Right lung (tissue), 5 donors: Measurements from ENCODE around the gene C1orf159. TPM values are rescaled to one million over a fixed set of nuclear protein-coding genes. Genes with fewer than 3 reads are reported as not detected.
"Not testable (repeated sequence)": the region's sequence is repeated elsewhere in the genome, so short reads cannot be mapped to it uniquely, and the experiment has no call there.

Experiments
- DNase-seq, 2 donors: peaks; one replicate each; pipeline ENCODE4 v3.0.0-alpha.2; 2013
- polyA plus RNA-seq, 5 donors: library from polyadenylated mRNA; unstranded; fragments of 120-200 nt; gene quantifications; one replicate each; pipeline versions ENCODE4 v1.2.1 to v1.2.3, GENCODE V29; 2013; ENCODE audit warnings: inconsistent platforms in 1 of 5, low replicate concordance in 1 of 5; ENCODE audit not compliant: insufficient read length in 5 of 5, insufficient read depth in 1 of 5

C1orf159 gene
- polyA plus RNA-seq, 5 donors, result 6.8 to 17.5 (median 10.0) TPM

DNA sequence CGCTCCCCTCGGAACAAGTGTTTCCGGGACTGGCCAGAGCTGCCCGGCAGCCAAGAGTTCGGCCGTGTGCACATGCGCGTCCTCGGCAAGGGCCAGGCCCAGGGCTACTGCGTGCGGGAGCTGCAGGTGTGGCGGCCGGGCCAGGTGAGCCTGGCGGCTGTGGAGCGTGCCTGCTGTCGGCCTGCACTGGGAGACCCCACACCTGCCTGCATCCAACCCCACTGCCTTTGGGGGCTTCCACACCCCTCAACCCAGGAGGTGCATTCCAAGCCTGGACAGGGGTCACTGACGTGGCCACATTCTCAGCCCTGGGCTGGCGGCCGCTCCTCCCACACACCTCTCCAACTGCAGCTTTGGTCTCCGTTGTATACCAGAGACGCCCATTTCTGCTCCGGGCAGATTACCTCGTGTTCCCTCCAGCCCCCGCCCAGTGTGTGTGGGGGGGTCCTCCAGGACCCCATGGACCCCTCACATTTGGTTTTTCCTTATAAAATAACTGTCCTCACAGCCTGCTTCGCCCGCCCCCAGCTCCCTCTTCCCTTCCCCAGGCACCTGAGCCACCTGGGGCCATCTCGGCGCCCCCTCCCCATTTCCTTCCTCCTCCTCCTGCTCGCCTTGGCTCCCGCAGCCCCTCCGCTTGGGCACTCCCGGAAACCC is 47.9 kb downstream of the C1orf159 start:
- DNase-seq, result no peak

DNA sequence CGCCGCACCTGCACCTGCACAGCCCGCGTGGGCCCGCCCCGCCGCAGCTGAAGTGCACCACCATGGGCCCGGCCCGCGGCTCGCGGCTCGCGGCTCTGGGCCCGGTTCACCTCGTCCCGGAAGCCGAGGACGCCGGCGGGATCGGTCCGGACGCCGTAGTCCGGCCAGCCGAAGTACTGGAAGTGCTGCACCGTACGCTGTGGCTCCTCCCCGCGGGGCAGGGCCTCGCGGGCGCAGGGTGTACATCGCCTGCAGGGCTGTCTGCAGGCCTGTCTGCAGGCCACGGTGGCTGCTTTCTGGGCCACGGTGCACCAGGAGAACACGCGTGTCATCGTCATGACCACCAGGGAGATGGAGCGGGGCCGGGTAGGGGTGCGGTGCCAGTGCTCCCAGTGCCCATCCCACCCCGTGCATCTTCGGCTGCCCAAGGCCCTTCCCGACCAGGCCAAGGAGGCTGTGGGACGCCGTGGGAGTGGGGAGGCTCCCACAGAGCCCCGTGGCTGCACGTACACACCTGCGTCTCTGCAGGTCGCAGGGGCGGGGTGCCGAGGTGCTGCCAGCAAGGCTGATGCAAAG is 48.5 kb downstream of the C1orf159 start:
- no peak for DNase-seq

DNA sequence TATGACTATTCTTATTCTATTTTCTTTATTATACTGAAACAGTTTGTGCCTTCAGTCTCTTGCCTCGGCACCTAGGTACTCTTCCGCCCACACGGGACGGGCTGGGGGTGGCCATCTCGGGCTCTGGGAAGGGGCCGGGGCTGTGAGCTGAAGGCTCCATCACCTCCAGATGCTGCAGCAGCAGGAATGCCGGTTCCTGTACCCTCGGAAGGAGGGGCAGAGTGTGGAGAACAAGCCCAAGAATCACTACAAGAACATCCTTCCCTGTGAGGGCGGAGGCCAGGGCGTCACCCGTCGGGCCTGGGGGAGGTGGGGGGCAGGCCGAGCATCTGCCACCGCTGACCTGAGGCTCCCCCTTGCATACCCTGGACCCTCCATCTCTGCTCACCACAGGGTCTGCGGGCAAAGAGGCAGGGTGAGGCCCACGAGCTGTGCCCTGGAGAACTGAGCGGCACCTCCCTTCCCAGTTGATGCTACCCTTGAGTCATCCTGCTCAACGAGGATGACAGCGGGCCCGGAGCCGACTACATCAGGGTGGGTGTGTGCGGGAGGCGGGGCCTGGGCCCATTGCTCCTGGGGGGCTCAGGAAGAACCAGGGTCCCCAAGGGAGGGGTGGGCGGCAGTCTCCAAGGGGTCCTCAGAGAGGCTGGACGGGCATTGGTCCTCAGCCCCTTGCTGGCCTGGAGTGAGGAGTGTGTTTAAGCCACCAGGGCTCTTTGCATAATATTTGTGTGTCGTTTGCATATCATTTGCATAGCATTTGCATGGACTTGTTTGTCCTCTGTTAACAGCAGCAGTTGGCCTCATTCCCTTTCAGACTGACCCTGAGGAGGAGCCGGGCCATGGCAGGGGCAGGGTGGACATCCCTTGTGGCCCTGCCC is 49.2 kb downstream of the C1orf159 start:
- no peak for DNase-seq

DNA sequence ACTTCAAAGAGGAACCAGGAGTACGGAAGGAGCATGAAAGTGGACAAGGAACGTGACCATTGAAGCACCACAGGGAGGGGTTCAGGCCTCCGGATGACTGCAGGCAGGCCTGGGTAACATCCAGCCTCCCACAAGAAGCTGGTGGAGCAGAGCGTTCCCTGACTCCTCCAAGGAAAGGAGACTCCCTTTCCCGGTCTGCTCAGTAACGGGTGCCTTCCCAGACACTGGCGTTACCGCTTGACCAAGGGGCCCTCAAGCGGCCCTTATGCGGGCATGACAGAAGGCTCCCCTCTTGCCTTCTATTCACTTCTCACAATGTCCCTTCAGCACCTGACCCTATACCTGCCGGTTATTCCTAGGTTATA is 50.0 kb downstream of the C1orf159 start:
- DNase-seq, result not testable (repeated sequence)

DNA sequence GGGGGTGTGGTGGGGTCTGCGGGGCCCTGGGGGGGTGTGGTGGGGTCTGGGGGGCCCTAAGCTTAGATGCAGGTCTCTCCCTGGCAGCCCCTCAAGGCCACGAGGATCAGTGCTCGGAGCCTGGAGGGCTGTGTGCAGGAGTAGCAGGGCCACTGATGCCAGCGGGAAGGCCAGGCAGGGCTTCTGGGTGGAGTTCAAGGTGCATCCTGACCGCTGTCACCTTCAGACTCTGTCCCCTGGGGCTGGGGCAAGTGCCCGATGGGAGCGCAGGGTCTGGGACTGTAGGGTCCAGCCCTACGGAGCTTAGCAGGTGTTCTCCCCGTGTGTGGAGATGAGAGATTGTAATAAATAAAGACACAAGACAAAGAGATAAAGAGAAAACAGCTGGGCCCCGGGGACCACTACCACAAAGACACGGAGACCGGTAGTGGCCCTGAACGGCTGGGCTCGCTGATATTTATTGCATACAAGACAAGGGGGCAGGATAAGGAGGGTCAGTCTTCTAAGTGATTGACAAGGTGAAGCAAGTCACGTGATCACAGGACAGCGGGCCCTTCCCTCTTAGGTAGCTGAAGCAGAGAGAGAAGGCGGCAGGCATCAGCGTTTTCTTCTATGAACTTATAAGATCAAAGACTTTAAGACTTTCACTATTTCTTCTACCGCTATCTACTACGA is 50.5 kb downstream of the C1orf159 start:
- DNase-seq, result no peak

DNA sequence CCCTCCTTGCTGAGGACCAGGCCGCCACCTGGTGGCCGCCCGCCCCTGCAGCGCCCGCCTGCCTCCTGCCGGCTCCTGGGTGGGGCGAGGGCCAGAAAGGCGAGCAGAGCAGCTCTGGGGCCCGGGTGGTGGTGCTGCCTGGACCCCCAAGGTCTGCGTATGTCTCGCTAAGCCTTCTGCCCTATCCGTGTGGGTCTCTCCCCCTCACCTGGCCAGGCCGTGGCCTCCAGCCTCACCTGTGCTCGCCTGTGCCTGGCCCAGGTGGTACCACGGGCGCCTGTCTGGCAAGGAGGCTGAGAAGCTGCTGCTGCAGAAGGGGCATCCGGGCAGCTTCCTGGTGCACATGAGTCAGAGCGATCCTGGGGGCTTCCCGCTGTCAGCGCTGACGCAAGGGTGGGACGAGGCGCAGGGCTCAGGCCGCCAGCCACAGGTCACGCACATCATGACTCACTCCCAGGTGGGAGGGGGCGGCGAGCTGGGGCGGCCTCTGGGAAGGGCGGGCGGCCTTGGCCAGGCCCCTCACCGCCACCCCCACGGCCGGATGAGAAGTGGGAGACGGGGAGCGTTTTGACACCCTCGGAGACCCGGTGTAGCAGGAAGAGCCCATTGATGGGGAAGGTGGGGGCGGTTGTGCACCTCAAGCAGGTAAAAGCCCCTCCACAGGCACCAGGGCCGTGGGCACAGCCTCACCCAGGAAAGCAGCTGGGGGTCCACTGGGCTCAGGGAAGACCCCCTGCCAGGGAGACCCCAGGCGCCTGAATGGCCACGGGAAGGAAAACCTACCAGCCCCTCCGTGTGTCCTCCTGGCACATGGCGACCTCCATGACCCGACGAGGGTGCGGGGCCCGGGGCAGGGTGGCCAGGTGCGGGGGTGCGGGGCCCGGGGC is 51.7 kb downstream of the C1orf159 start:
- no peak for DNase-seq

DNA sequence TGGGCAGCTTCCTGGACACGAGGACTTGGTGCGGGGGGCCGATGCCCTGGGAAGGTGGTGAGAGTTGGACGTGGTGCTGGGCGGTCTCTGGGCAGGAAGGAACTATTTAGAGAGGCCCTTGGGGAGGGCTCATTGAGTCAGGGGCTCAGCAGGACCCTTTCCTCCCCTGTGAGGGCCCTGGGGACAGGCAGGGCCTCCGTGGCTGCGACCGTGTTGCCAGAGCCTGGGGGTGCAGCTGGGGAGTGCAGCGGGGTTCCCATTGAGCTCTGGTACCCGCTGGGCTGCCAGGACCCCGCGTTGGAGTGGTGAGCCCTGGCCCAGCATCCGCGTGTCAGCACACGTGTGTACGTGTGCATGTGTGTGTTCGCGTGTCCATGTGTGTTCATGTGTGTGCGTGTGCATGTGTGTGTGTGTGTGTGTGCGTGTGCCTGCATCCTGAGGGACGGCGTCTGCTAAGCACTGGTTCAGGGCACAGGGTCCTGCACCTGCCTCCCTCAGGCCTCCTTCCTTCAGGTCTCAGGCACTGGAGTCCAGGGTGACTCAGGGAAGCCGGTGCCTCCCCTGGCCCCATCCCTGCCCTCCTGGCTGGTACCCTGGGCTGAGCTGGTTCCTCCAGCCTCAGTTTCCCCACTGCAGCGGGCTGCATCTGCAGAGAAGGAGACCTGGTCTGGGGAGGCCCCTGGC is 52.5 kb downstream of the C1orf159 start:
- DNase-seq, result no peak

DNA sequence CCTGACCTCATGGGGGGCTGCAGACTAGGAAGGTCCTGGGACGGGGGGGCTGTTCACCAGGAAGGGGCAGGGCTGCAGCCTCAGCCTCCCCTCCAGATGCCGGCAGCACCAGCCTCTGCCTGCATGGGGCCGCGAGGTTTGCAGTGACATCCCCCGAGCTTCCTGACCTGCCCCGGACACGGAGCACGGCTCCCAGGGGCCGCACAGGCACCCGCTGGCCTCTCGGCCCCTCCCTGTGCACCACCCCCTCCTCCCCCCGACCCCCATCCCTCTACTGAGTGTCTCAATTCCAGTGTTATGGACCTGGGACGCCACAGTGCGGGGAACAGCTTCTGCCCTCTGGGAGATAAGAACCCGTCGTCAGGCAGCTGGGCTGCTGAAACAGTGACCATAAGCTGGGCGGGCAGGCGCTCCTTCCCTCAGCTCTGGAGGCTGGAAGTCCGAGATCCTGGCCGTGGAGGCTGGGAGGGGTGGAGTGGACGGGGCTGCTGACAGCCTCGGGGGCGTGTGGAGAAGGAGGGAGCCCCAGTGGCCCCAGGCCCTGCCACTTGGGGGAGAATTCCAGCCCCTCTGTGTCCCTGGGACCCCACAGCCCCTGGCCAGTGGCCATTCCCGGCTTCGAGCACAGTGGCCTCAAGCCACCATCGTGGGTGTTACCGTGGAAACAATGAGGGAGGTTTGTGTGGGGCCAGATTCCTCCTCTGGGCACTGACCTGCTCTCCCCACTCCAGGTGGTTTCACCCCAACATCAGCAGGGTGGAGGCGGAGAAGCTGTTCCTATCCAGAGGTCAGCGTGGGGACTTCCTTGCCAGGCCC is 53.3 kb downstream of the C1orf159 start:
- DNase-seq, result no peak

DNA sequence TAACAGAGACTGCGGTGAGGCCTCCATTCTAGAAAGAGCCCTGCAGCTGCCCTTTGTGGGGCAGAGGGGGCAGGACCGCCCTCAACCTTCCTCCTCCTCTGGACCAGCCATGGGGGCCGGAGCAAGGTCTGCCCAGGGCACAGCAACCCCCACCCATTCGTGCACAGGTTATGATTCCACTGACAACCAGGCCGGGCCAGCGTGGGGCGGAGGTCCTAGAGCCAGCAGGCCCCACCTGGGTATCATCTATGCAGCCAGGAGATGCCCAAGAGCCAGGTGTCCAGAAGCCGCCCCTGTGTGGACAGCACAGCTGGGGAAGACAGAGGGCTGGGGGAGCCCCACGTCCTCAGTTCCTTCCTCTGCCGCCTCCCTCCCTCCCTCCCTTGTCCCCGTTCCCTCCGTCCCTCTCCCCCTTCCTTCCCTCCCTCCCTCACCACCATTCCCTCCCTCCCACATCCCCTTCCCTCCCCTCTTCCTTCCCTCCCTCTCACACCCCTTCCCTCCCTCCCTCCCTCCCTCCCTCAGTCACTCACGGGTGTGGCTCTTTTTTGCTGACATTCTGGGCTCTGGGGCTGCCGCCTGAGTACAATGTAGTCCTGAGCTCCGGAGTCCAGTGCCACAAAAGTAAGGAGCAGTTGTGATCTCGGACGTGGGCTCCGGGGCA is 54.1 kb downstream of the C1orf159 start:
- DNase-seq, result no peak

DNA sequence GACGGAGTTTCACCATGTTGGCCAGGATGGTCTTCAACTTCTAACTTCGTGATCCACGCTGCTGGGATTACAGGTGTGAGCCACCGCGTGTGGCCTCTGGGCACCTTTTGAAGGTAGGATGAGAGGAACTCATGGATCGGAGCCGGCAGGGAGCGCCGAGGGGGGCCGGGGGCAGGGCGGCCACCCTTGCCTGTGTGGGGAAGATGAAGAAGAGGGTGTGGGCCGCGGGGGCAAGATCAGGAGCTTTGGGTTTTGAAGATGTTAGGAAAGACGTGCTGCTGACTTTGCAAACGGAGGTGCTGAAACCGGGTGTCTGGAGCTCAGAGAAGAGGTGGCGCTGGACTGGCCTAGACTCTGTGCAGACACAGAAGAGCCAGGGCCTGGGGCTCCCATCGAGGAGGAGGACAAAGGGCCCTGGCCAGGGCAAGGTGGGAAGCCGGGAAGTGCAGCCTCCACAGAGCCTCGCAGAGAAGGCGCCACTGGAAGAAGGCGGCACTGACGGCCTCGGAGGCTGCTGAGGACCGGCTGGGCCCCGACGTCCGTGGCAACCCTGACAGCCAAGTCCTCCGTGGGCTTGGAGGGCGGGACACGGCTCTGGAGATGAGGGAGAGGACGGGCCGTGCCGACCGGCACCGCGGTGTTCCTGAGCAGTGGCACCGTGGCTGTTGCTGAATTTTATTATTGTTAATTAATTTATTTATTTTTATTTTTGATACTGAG is 55.4 kb downstream of the C1orf159 start:
- DNase-seq, result no peak

DNA sequence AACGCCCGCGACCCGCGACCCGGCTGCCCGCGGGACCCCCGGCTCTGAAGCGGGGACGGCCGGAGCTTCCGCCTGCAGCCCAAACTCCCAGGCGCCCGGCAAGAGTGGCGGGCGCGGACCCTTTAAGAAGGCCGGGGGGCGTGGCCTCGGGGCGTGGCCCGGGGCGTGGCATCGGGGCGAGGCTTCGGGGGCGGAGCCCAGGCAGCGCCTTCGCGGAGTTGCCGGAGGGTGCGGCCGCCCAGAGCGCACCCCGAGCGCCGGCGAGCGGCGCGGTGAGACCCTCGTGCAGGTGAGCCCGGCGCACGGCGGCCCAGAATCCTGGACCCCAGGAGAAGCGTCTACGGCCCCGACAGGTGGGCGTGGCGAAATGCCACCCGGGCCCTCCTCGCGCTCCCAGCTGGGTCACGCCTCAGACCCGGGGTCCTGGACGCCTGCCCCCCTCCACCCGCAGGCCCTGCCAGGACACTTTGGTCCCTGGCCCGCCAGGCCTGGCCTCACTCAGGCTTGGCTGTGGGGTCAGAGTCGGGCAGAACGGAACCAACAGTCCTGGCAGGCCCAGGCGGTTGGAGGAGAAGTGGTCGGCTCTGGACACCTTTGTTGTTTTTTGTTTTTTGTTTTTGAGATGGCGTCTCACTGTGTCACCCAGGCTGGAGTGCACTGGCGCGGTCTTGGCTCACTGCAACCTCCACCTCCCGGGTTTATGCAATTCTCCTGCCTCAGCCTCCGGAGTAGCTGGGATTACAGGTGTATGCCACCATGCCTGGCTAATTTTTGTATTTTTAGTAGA is 56.2 kb downstream of the C1orf159 start:
- DNase-seq, result peak; percentile 62 to 65

DNA sequence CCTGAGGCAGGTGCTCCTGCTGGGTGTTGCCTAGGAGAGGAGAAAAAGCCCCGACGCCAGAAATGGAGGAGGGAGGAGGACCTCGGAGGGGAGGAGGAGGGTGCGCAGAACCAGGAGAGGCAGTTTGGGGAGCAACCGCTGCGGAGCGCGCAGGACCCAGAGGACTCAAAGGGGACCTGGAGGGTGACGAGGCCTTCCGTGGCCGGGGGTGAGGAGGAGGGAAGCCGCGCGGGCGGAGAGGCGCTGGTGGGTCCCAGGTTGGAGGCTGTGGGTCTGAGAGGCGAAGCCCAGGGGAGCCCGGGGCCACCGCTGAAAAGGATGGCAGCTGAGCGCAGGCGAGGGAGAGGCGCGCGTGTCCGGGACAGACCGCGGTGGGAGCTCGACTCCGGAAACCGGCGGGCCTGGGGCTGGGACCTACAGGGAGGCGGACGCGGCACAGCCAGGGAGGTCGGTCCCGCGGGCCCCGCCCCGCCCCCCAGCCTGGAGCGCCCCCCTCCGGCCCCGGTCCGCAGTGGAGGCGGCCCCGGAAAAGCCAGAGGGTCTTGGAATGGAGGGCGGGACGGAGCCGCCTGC is 56.9 kb downstream of the C1orf159 start:
- no peak for DNase-seq

DNA sequence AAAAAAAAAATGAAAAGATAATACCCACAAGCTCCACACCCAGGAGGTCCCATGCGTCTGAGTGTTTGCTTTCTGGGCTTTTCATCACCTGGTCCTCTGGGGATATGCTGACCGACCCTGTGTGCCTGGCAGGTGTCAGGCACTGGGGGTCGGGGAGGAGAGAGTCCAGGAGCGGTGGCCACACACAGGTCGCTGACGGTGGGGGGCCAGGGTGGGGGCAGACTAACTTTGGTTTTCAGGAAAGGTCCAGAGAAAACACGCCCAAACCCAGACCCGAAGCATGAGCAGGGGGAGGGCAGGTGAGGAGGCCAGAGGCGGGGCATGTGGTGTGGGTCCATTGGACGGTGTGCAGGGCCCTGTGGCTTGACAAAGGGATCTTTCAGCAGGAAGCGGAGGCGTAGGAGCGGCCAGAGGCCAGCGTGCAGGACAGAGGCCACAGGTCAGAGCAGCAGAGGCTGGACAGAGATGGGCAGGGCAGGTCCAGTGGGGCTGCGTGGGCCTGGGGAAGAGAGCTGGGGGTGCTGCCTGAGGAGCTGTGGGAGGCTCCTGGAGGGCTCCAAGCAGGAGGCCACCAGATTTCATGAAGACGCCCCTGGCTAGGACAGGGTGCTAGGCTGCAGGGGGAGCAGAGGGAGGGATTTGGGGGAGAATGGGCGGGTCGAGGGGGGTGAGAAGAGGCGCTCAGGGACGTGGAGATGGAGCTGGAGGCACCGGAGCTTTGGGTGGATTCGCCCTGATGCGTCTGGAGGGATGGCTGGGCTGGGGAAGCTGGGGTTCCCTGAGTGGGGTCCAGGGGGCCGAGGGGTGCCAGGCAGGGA is 57.6 kb downstream of the C1orf159 start:
- DNase-seq, result no peak

DNA sequence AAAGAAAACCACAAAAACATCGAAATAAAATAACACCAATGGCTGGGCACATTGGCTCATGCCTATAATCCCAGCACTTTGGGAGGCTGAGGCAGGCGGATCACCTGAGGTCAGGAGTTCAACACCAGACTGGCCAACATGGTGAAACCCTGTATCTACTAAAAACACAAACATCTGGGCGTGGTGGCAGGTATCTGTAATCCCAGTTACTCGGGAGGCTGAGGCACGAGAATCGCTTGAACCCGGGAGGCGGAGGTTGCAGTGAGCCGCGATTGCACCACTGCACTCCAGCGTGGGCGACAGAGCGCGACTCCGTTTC is 58.2 kb downstream of the C1orf159 start:
- not testable (repeated sequence) for DNase-seq

DNA sequence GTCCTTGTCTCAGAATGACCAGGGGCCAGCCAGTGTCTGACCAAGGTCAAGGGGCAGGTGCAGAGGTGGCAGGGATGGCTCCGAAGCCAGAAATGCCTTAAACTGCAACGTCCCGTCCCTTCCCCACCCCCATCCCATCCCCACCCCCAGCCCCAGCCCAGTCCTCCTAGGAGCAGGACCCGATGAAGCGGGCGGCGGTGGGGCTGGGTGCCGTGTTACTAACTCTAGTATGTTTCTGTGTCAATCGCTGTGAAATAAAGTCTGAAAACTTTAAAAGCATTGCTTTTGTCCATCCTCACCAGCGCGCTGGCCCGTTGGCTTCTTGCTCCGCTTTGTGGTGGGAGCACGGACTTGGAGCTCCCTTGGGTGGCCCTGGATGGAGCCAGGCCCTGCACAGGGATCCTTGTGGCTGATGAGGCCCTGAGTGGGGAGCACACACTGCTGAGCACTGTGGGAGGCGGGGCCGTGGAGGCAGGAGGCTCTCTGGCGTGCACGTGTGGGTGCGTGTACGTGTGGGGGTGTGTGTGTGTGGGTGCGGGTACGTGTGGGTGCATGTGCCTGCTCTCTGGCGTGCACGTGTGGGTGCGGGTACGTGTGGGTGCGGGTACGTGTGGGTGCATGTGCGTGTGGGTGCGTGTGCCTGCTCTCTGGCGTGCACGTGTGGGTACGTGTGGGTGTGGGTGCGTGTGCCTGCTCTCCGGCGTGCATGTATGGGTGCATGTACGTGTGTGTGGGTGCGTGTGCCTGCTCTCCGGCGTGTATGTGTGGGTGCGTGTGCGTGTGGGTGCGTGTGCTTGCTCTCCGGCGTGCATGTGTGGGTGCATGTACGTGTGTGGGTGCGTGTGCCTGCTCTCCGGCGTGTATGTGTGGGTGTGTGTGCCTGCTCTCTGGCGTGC is 59.8 kb downstream of the C1orf159 start:
- DNase-seq, result no peak

DNA sequence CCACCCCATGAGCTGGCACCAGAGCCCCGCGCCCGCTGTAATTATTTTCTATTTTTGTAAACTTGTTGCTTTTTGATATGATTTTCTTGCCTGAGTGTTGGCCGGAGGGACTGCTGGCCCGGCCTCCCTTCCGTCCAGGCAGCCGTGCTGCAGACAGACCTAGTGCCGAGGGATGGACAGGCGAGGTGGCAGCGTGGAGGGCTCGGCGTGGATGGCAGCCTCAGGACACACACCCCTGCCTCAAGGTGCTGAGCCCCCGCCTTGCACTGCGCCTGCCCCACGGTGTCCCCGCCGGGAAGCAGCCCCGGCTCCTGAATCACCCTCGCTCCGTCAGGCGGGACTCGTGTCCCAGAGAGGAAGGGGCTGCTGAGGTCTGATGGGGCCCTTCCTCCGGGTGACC is 60.9 kb downstream of the C1orf159 start:
- no peak for DNase-seq
